ENCODE data around the gene AKAP12. TPM values are rescaled to one million over a fixed set of nuclear protein-coding genes. Genes with fewer than 3 reads are reported as not detected.

AKAP12 gene
- total RNA-seq, 1 donor from 2014 or later: 430 TPM

DNA sequence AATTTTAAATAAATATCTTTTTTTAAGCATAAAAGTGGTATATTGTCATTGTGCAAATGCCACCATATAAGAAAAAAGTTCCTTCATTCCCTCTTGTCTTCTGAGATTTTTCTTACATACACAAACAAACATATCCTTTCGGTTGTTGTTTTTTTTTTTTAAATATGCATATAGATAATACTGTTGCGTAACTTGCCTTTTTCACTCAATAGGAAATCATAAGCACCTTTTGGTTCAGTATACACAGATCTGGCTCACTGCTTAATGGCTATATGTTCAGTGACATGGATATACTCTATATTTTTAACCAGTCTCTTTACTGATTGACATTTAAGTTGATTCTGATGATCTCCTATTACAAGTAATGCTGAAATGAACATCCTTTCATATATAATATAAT is 40.1 kb downstream of the AKAP12 start:
- TF ChIP-seq, protein P1, sequence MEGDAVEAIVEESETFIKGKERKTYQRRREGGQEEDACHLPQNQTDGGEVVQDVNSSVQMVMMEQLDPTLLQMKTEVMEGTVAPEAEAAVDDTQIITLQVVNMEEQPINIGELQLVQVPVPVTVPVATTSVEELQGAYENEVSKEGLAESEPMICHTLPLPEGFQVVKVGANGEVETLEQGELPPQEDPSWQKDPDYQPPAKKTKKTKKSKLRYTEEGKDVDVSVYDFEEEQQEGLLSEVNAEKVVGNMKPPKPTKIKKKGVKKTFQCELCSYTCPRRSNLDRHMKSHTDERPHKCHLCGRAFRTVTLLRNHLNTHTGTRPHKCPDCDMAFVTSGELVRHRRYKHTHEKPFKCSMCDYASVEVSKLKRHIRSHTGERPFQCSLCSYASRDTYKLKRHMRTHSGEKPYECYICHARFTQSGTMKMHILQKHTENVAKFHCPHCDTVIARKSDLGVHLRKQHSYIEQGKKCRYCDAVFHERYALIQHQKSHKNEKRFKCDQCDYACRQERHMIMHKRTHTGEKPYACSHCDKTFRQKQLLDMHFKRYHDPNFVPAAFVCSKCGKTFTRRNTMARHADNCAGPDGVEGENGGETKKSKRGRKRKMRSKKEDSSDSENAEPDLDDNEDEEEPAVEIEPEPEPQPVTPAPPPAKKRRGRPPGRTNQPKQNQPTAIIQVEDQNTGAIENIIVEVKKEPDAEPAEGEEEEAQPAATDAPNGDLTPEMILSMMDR (conservative IDR thresholded peaks at IDR 0.05; ENCODE audit: low read depth, low read length): no peak
- H3K4me3 ChIP-seq (ENCODE audit: low read depth, low read length): no peak overlapping the region
- no peak for DNase-seq (ENCODE audit: low read depth)

DNA sequence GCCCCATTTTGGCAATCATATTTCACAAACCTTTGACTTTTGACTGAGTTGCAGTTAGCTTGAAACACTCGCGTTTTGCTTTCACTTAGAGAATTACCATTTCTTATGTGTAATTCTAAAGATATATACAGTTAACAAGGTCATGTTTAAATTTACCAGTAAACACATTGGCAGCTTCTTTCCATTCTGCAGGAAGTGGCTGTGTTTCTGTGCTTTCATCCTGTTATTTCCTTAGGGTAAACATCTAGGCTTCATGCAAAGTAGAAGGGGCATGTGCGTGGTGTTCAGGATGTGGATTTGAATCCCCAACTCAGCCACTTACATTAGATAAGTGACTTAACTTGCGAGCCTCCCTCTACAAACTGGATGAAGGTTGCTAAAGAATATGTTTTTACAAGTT is 41.1 kb downstream of the AKAP12 start:
- no peak overlapping the region for H3K4me3 ChIP-seq (ENCODE audit: low read depth, low read length)
- DNase-seq (ENCODE audit: low read depth): no peak
- TF ChIP-seq, protein P1 (conservative IDR thresholded peaks at IDR 0.05; ENCODE audit: low read depth, low read length): no peak

DNA sequence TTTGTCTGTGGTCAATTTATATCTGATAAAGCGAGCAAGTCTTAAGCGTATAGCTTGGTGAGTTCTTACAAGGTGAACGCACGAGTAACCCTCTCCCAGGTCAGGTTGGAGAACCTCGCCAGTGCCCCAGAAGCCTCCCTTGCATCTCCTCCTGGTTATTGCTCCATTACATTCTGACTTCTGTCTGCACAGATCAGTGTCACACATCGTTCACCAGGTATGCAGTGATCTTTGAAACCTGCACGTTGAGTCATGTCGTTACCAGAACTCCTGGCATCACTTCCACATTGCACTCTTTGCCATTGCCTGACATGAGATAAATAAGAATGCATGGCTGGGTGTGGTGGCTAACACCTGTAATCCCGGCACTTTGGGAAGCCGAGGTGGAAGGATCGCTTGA is 44.2 kb downstream of the AKAP12 start:
- TF ChIP-seq, protein P1 (conservative IDR thresholded peaks at IDR 0.05; ENCODE audit: low read depth, low read length): no peak
- peak overlapping the region; percentile 0 for H3K4me3 ChIP-seq (ENCODE audit: low read depth, low read length)
- DNase-seq (ENCODE audit: low read depth): peak; percentile 84

DNA sequence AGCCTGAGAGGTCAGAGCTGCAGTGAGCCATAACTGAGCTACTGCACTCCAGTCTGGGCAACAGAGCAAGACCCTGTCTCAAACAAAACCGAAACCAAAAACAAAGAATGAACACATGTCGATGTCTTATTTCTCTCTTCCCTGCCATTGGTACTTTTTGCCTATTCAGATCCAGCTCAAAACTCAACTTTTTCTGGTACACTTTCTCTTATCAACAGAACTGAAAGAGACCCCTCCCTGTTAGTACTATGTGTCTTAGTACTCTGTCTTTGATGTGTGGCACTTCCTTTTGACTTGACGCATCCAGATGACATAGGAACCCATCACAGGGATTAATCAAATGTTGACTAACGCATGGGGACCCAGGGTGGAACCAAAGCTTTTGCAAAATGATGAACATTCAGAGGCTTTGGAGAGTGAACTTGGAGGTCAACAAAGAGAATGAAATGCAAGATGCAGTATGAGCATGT is 44.8 kb downstream of the AKAP12 start:
- TF ChIP-seq, protein P1 (conservative IDR thresholded peaks at IDR 0.05; ENCODE audit: low read depth, low read length): no peak
- no peak for DNase-seq (ENCODE audit: low read depth)
- H3K4me3 ChIP-seq (ENCODE audit: low read depth, low read length): peak overlapping the region; percentile 0

DNA sequence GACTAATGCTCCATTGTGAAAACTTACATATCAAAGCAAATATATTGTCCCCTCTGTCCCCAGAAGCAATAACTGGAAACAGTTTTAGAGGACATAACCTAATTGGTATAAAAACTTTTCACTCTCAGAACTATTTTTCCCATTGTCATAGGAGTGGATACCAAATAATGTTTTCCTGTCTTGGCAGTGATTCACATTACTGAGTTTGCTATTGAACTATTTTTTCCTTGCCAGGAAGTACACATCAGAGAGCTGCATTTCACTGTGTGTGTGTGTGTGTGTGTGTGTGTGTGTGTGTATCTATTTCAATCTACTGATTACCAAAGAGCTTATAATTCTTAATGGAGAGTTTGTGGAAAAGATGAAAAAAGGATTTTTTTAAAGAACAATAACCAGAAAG is 45.4 kb downstream of the AKAP12 start:
- TF ChIP-seq, protein P1 (conservative IDR thresholded peaks at IDR 0.05; ENCODE audit: low read depth, low read length): no peak
- peak; percentile 44 for DNase-seq (ENCODE audit: low read depth)
- no peak overlapping the region for H3K4me3 ChIP-seq (ENCODE audit: low read depth, low read length)

DNA sequence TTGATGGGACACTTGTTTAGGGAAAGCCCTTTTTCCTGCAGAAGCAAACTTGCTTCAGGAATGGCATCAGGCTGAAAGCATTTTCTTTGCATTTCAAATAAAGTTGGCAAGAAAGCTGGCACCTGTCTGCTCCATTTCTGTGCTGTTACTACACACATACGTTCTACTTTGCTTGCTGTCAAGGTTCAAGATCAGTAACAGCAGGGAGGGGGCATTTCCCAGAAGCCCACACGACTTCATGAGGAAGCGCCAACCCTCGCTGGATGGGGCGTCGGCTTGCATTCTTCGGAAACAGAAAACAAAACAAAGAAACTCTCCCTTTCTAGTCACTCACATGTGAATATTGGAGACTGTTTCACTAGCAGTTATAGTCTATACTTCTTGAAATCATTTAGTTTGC is 46.4 kb downstream of the AKAP12 start:
- no peak for DNase-seq (ENCODE audit: low read depth)
- H3K4me3 ChIP-seq (ENCODE audit: low read depth, low read length): no peak overlapping the region
- TF ChIP-seq, protein P1 (conservative IDR thresholded peaks at IDR 0.05; ENCODE audit: low read depth, low read length): no peak

DNA sequence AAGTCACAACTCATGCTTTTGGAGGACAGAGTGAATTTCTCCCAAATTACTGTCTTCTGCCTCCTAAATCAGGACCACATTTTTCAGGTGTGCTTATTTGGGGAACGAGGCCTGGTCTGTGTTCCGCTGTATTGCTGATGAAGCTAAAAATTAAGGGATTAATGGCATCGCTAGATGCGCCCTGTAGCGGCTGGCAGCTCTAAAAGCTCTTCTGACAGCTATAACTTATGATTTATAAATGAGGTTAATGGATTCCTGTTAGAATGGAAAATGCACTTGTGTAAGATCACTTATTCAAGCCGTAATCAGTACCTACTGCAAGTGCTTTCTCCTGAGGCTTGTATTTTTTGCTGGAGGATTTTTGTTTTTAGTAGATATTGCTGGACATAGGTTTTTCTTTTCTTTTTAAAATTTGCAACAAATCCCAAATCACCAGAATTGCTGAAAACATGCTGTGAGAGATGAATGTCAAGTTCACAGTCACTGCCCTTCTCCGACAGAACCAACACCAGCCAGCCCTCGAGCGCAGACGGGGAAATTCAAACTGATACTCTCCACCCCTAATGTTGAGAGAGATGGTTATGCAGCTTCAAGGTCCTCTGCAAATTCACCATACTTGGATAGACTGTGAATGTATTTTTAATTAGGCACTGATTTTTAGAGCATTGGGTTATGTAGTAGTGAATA is 49.1 kb downstream of the AKAP12 start:
- TF ChIP-seq, protein P1 (conservative IDR thresholded peaks at IDR 0.05; ENCODE audit: low read depth, low read length): no peak
- no peak overlapping the region for H3K4me3 ChIP-seq (ENCODE audit: low read depth, low read length)
- no peak for DNase-seq (ENCODE audit: low read depth)

All from epithelial cell of proximal tubule (primary cell).